Measurements from ENCODE around the gene TENT4B.

TENT4B gene

DNA sequence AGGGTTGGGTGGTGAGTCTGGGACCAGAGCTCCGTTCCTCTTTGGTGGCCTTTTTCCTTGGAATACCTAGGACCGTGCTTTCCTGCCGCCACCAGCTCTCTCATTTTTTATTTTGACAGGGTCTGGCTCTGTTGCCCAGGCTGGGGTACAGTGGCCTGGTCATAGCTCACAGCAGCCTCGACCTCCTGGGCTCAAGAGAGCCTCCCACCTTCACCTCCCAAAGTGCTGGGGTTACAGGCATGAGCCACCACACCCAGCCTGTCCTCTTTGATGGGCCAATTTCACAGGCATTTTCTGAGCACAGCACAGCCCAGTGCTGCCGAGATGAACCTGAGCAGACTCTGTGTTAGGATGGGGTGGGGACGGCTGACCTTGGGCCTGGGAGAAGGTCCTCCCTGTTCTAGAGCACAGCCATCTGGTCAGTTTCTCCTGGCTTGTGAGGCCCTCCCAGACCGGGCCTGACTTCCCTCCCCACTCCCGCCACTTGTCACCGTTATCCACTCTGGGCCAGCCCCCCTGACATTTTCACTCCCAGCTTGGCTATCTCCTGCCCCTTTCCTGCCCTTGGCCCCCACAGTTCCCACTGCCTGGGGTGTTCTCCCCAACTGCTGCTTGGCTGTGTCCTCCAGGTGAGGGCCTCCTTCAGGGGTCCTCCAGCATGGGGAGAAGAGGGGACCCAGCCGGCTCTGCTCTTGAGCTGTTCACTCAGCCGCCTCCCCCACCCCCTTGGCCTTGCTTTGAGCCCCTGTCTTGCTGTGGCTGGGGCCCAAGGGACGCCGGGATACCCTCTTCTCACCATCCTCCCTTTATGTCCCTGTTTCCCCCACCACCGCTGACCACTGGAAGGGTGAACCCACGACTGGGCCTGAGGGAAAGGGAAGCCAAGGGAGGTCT, 118.3 kb downstream of the TENT4B start:
- DNase-seq (ENCODE audit: low spot score) = no peak

DNA sequence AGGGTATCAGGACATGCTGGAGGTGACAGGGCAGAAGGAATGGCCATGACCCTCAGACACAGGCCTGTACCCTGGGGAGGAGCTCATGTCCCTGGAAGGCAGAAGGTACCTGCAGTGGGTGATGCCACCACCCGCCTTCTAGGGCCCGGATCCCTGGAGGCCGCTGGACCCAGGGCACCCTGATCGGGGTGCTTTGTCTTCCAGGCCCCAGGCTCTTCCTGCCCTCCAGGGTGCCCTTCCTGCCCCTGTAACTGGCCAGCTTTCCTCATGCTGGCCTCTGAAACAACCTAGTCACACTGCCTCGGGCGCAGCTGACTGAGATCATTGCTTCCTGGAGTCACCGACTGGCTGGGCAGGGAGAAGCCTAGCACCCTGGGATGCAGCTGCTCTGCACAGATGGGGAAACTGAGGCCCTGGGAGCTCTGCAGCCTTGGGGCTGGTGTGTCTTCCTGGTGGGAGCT, 119.0 kb downstream of the TENT4B start:
- DNase-seq (ENCODE audit: low spot score) = no peak

- DNase-seq (ENCODE audit: low spot score) = no peak
These were observed 119.7 kb downstream of the TENT4B start for GRCh38 chr16:50272687-50273381.

DNA sequence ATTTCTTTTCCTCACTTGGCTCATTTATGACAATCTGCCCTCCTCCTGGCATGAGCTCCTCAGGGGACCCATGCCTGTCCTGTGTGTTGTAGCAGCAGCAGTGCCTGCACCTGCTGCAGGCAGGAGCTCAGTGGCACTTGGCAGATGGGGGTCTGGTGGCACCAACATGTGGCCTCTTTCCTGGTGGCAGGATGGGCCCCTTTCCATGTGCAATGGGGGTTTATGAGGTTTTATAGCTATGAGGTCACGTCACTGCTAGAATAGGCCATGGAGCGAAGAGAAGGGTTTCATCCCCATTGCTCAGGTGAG, 120.2 kb downstream of the TENT4B start:
- DNase-seq (ENCODE audit: low spot score) = no peak

DNA sequence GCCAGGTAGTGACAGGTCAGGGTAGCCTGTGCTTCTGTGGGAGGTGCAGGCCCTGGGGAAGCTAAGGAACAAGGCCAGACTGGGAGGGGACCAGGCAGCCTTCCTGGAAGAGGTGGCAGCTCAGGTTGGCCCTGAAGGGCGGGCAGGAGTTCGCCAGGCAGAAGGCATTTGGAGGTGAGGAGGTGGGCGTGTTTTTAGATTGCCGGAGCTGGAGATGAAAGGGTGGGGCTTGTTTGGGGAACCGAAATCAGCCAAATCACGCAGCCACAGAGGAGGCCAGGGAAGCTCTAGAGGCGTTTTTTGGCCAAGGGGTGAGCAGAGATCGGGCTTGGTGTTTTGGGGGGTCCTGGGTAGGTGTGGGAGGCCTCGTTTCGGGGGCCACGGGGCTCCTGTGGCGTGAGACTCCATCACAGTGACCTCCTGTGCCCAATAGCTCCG, 120.8 kb downstream of the TENT4B start:
- no peak for DNase-seq (ENCODE audit: low spot score)

- DNase-seq (ENCODE audit: low spot score) = no peak
These were observed 121.4 kb downstream of the TENT4B start for GRCh38 chr16:50274326-50275097.

DNA sequence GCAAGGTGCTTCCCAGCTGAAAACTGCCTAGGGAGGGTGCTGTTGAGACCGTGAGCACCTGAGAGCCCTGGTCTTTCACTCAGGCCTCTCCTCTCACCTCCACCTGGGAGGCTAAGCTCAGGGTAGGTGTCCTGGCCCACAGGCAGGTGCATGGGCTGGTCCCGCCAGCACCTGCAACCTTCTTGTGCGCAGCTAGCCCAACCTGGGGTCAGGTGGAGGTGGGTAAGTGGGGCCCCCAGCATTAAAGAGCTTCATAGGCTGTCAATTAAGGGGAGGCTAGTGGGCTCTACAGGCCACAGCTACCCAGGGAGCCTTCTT, 122.0 kb downstream of the TENT4B start:
- DNase-seq (ENCODE audit: low spot score) = no peak

- DNase-seq (ENCODE audit: low spot score) = no peak
These were observed 122.6 kb downstream of the TENT4B start for GRCh38 chr16:50275428-50276325.

GRCh38 chr16:50276326-50276640, 123.2 kb downstream of the TENT4B start:
- DNase-seq (ENCODE audit: low spot score) = no peak

DNA sequence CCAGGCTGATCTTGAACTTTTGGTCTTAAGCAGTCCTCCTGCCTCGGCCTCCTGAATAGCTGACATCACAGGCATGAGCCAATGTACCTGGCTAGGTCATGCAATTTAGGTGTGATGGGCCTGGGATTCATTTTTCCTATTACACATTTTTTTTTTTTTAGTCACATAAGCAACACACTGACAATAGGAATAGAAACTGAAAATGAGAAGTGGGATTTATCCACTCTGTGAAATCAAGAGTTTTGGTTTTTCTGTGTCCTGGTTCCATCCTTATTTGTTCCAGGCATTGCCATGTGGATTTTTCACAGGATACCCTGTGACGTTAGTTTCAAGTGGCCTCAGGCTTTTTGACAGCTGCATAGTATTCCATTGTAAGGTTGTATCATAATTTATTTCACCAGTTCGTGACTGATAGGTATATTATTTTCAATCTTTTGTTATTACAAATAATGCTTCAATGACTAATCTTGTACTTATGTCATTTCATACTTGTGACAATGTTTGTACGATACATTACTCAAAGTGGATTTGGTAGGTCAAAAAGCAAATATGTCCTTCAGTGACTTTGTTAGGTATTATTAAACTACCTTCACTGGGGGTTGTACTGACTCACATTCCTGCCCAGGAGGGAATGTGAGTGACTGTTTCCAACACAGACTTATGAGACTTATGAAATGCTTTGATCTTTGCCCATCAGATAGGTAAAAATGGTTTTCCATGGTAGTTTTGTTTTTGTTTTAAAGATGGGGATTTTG, 123.9 kb downstream of the TENT4B start:
- DNase-seq (ENCODE audit: low spot score) = no peak

GRCh38 chr16:50278251-50278650, 125.1 kb downstream of the TENT4B start:
- no peak for DNase-seq (ENCODE audit: low spot score)

GRCh38 chr16:50279504-50279865, 126.4 kb downstream of the TENT4B start:
- DNase-seq (ENCODE audit: low spot score) = no peak

- no peak for DNase-seq (ENCODE audit: low spot score)
These were observed 127.8 kb downstream of the TENT4B start for GRCh38 chr16:50280932-50281331.
